ENCODE results near the gene VPS37C. TPM values are rescaled to one million over a fixed set of nuclear protein-coding genes. Genes with fewer than 3 reads are reported as not detected.
"Not testable (repeated sequence)": the region's sequence is repeated elsewhere in the genome, so short reads cannot be mapped to it uniquely, and the experiment has no call there.

The VPS37C gene
- total RNA-seq, 2 donors from 2014 or later, result 12.9 to 28.8 TPM

DNA sequence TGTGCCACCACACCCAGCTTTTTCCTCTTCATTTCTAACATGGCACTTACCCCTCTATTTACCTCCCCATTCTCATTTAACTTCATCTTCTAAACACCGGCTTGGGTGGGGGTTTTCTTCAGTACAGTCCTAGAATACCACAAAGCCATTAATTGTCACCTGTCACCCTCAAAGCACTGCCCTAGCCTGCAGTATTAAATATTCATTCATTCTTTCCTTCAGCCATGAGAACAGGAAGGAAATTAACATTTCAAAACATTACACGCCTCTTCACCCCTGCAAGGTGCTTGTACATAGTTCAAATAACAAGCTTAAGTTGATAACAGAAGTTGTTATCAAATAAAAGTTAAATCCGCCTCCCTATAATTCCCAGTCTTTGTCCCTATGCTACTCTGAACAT is 10.7 kb upstream of the VPS37C start:
- Histone ChIP-seq H3K36me3 (no peaks in the 10 kb centered on the region), H3K4me1 (no peaks in the 10 kb centered on the region), H3K27ac (no peak overlapping the region), H3K9me3 (no peaks in the 10 kb centered on the region), H3K27me3 (no peaks in the 10 kb centered on the region), H3K4me3 (no peak overlapping the region)
- TF ChIP-seq, protein P1, sequence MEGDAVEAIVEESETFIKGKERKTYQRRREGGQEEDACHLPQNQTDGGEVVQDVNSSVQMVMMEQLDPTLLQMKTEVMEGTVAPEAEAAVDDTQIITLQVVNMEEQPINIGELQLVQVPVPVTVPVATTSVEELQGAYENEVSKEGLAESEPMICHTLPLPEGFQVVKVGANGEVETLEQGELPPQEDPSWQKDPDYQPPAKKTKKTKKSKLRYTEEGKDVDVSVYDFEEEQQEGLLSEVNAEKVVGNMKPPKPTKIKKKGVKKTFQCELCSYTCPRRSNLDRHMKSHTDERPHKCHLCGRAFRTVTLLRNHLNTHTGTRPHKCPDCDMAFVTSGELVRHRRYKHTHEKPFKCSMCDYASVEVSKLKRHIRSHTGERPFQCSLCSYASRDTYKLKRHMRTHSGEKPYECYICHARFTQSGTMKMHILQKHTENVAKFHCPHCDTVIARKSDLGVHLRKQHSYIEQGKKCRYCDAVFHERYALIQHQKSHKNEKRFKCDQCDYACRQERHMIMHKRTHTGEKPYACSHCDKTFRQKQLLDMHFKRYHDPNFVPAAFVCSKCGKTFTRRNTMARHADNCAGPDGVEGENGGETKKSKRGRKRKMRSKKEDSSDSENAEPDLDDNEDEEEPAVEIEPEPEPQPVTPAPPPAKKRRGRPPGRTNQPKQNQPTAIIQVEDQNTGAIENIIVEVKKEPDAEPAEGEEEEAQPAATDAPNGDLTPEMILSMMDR (IDR thresholded peaks at IDR 0.05), result no peak
- no peak for DNase-seq (ENCODE audit: low spot score)

DNA sequence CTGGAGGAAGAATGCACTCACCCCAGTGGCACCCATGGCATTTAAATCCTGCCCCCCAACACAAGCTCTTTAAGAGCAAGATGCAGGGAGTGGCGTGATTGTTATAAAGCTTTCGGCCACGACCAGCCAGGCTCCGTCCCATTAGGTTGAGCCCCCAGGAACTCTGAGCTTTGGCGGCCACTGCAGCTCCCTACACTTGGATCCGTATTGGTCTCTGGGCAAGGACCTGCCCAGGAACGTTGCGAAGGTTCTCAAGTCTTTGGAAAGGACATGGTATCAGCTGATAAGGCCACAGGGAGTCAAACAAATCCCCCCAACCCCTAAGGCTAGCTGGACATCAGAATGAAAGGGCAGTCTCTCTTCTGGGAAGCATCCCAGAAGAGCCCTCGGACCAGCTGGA is 9.3 kb upstream of the VPS37C start:
- H3K4me3 ChIP-seq, result no peak overlapping the region
- no peaks in the 10 kb centered on the region for H3K27me3 ChIP-seq
- no peaks in the 10 kb centered on the region for H3K36me3 ChIP-seq
- TF ChIP-seq, protein P1 (IDR thresholded peaks at IDR 0.05), result no peak
- no peaks in the 10 kb centered on the region for H3K4me1 ChIP-seq
- H3K9me3 ChIP-seq, result no peaks in the 10 kb centered on the region
- H3K27ac ChIP-seq, result no peak overlapping the region
- DNase-seq (ENCODE audit: low spot score), result no peak

- Histone ChIP-seq H3K4me1 (no peaks in the 10 kb centered on the region), H3K27ac (no peak overlapping the region), H3K9me3 (no peaks in the 10 kb centered on the region), H3K27me3 (no peaks in the 10 kb centered on the region), H3K4me3 (no peak overlapping the region), H3K36me3 (no peaks in the 10 kb centered on the region)
- no peak for DNase-seq (ENCODE audit: low spot score)
- TF ChIP-seq, protein P1 (IDR thresholded peaks at IDR 0.05), result no peak
Measured at GRCh38 chr11:61168800-61169199, 7.6 kb upstream of the VPS37C start.

DNA sequence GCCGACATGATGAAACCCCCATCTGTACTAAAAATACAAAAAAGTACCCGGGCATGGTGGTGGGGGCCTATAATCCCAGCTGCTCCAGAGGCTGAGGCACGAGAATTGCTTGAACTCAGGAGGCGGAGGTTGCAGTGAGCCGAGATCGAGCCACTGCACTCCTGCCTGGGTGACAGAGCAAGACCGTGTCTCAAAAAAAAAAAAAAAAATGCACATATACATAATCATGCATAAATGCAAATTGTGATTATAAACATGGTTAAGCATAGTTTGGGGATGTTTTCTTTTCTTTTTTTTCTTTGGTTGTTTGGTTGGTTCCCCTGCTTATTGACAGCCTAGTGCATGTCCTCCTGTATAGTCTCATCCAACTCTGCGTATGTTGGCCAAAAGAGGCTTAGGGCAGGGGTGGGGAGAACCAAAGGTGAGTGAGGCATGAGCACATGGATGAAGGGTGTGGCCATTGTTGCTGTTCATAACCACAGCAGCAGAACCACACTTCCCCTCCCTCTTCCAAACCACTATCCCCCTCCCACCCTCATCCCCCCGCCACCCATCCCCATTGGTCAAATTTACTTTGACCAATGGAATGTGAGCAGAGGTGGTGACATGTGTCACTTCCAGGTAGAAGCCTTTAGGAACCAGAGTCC is 6.9 kb upstream of the VPS37C start:
- Histone ChIP-seq H3K27me3 (no peaks in the 10 kb centered on the region), H3K36me3 (no peaks in the 10 kb centered on the region), H3K4me1 (no peaks in the 10 kb centered on the region), H3K4me3 (no peak overlapping the region), H3K9me3 (no peaks in the 10 kb centered on the region), H3K27ac (no peak overlapping the region)
- DNase-seq (ENCODE audit: low spot score), result no peak
- TF ChIP-seq, protein P1 (IDR thresholded peaks at IDR 0.05), result no peak

GRCh38 chr11:61166331-61166730 is 5.1 kb upstream of the VPS37C start:
- H3K27me3 ChIP-seq; H3K4me1 ChIP-seq; H3K9me3 ChIP-seq; H3K36me3 ChIP-seq; H3K4me3 ChIP-seq; DNase-seq (ENCODE audit: low spot score); H3K27ac ChIP-seq: not testable (repeated sequence)

DNA sequence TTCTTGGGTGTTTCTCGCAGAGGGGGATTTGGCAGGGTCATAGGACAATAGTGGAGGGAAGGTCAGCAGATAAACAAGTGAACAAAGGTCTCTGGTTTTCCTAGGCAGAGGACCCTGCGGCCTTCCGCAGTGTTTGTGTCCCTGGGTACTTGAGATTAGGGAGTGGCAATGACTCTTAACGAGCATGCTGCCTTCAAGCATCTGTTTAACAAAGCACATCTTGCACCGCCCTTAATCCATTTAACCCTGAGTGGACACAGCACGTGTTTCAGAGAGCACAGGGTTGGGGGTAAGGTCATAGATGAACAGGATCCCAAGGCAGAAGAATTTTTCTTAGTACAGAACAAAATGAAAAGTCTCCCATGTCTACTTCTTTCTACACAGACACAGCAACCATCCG is 4.6 kb upstream of the VPS37C start:
- DNase-seq (ENCODE audit: low spot score); H3K4me1 ChIP-seq; H3K27ac ChIP-seq; H3K9me3 ChIP-seq; H3K4me3 ChIP-seq; H3K36me3 ChIP-seq; H3K27me3 ChIP-seq: not testable (repeated sequence)

Measured in right atrium auricular region (tissue), 2 donors.